Loucy (cell line): Measurements from ENCODE around the gene JMJD4.
A peak's percentile ranks its signal among the peaks of the same experiment; 100 is the strongest.

Experiments used
- H2AFZ ChIP-seq: fragments of 200-600 bp; sonication (generic); 2 replicates; pipeline ENCODE4 v1.6.0; 2016; ENCODE audit warnings: antibody characterized with exemption, mild to moderate bottlenecking, low read length, moderate library complexity
- H3F3A ChIP-seq: fragments of 200-600 bp; 2 replicates; pipeline ENCODE4 v1.6.0; 2016; ENCODE audit warnings: antibody characterized with exemption, low read depth, mild to moderate bottlenecking
- H3K27me3 ChIP-seq: fragments of 200-600 bp; sonication (generic); 2 replicates; pipeline ENCODE4 v1.6.1; 2014; ENCODE audit warnings: low read length, mild to moderate bottlenecking; ENCODE audit not compliant: insufficient read depth, poor library complexity, severe bottlenecking
- H3K36me3 ChIP-seq: fragments of 200-600 bp; sonication (generic); 2 replicates; pipeline ENCODE4 v1.6.1; 2016; ENCODE audit warnings: low read length; ENCODE audit not compliant: insufficient read depth
- H3K4me1 ChIP-seq: fragments of 200-600 bp; sonication (generic); 2 replicates; pipeline ENCODE4 v1.5.1; 2014; ENCODE audit warnings: low read length, mild to moderate bottlenecking; ENCODE audit not compliant: insufficient read depth, poor library complexity, severe bottlenecking
- H3K4me2 ChIP-seq: fragments of 200-600 bp; sonication (generic); 2 replicates; pipeline ENCODE4 v1.6.0; 2014; ENCODE audit warnings: antibody characterized with exemption, low read length, low read depth, mild to moderate bottlenecking; ENCODE audit not compliant: poor library complexity, severe bottlenecking
- H3K4me3 ChIP-seq: fragments of 200-600 bp; sonication (generic); 2 replicates; pipeline ENCODE4 v1.5.1; 2014; ENCODE audit warnings: low read length, mild to moderate bottlenecking, mixed read lengths; ENCODE audit not compliant: poor library complexity, severe bottlenecking
- H3K79me2 ChIP-seq: fragments of 200-600 bp; sonication (generic); 2 replicates; pipeline ENCODE4 v1.6.1; 2014; ENCODE audit warnings: low read length; ENCODE audit not compliant: insufficient read depth
- H3K9ac ChIP-seq: fragments of 200-600 bp; sonication (generic); 2 replicates; pipeline ENCODE4 v1.6.0; 2014; ENCODE audit warnings: mild to moderate bottlenecking, low read depth, low read length, moderate library complexity; ENCODE audit not compliant: poor library complexity, severe bottlenecking
- H3K9me2 ChIP-seq: fragments of 200-600 bp; sonication (generic); replicated peaks from 2 replicates; pipeline ENCODE4 v1.6.1; 2016; ENCODE audit warnings: low read depth, low read length, mixed read lengths
- H3K9me3 ChIP-seq: fragments of 200-600 bp; sonication (generic); 2 replicates; pipeline ENCODE4 v1.6.1; 2014; ENCODE audit warnings: mild to moderate bottlenecking, antibody characterized with exemption, low read length, low read depth; ENCODE audit not compliant: insufficient read depth
- H4K20me1 ChIP-seq: fragments of 200-600 bp; sonication (generic); 2 replicates; pipeline ENCODE4 v1.6.0; 2014; ENCODE audit warnings: antibody characterized with exemption, low read length, mild to moderate bottlenecking; ENCODE audit not compliant: insufficient read depth, poor library complexity, severe bottlenecking
- CTCF ChIP-seq: fragments of 200-600 bp; sonication (generic); conservative IDR thresholded peaks from 2 replicates; pipeline ENCODE4 v1.5.1; 2014; ENCODE audit warnings: mild to moderate bottlenecking, antibody characterized with exemption, low read length
- EZH2phosphoT487 ChIP-seq: fragments of 200-600 bp; IDR thresholded peaks from 2 replicates; pipeline ENCODE4 v1.6.1; 2018; ENCODE audit warnings: antibody characterized with exemption, mild to moderate bottlenecking, moderate library complexity, borderline replicate concordance

JMJD4 gene

GRCh38 chr1:227738820-227739219, 3.7 kb upstream of the JMJD4 start:
- Histone ChIP-seq H4K20me1 (peaks cover 12% of the 10 kb centered on the region), H3K36me3 (no peaks in the 10 kb centered on the region), H3K9ac (no peak overlapping the region)

GRCh38 chr1:227736814-227737432, 1.8 kb upstream of the JMJD4 start:
- H3K4me3 ChIP-seq: peak overlapping the region; percentile 100
- H3K36me3 ChIP-seq: no peaks in the 10 kb centered on the region
- peak overlapping the region; percentile 88 for H3K9ac ChIP-seq
- H3K79me2 ChIP-seq: peaks cover 77% of the 10 kb centered on the region
- H3K4me2 ChIP-seq: peak overlapping the region; percentile 94
- no peak overlapping the region for H2AFZ ChIP-seq
- TF ChIP-seq EZH2phosphoT487: no peak
- peaks cover 19% of the 10 kb centered on the region for H4K20me1 ChIP-seq
- H3K27me3 ChIP-seq: no peaks in the 10 kb centered on the region
- H3F3A ChIP-seq: no peaks in the 10 kb centered on the region
- no peaks in the 10 kb centered on the region for H3K9me3 ChIP-seq
- H3K4me1 ChIP-seq: peaks cover 13% of the 10 kb centered on the region
- H3K9me2 ChIP-seq: no peaks in the 10 kb centered on the region

More at GRCh38 chr1:227738820-227739219, 3.7 kb upstream of the JMJD4 start:
- Histone ChIP-seq H2AFZ (no peak overlapping the region), H3K9me2 (no peaks in the 10 kb centered on the region), H3K4me1 (peaks cover 12% of the 10 kb centered on the region), H3K27me3 (no peaks in the 10 kb centered on the region), H3F3A (no peaks in the 10 kb centered on the region), H3K4me3 (no peak overlapping the region), H3K79me2 (peaks cover 75% of the 10 kb centered on the region), H3K4me2 (no peak overlapping the region), H3K9me3 (no peaks in the 10 kb centered on the region)
- TF ChIP-seq CTCF: no peak
- TF ChIP-seq EZH2phosphoT487: no peak

GRCh38 chr1:227735539-227736285, 610 bp upstream of the JMJD4 start:
- Histone ChIP-seq H4K20me1 (peaks cover 17% of the 10 kb centered on the region), H3K4me3 (peak overlapping the region; percentile 100), H3F3A (no peaks in the 10 kb centered on the region), H3K9ac (peak overlapping the region; percentile 88), H2AFZ (peak overlapping the region; percentile 87), H3K4me1 (peaks cover 13% of the 10 kb centered on the region), H3K9me2 (no peaks in the 10 kb centered on the region), H3K4me2 (peak overlapping the region; percentile 94), H3K79me2 (peaks cover 71% of the 10 kb centered on the region), H3K36me3 (no peaks in the 10 kb centered on the region), H3K9me3 (no peaks in the 10 kb centered on the region), H3K27me3 (no peaks in the 10 kb centered on the region)
- TF ChIP-seq EZH2phosphoT487: no peak
- TF ChIP-seq CTCF: no peak
